Superior temporal gyrus (tissue), 1 donor: ENCODE data around the gene ZNF425.
"Not testable (repeated sequence)": the region's sequence is repeated elsewhere in the genome, so short reads cannot be mapped to it uniquely, and the experiment has no call there.

Source experiments
- DNase-seq: peaks from one replicate; pipeline ENCODE4 v3.0.0-alpha.2; 2016; ENCODE audit errors: extremely low spot score

Gene ZNF425, protein sequence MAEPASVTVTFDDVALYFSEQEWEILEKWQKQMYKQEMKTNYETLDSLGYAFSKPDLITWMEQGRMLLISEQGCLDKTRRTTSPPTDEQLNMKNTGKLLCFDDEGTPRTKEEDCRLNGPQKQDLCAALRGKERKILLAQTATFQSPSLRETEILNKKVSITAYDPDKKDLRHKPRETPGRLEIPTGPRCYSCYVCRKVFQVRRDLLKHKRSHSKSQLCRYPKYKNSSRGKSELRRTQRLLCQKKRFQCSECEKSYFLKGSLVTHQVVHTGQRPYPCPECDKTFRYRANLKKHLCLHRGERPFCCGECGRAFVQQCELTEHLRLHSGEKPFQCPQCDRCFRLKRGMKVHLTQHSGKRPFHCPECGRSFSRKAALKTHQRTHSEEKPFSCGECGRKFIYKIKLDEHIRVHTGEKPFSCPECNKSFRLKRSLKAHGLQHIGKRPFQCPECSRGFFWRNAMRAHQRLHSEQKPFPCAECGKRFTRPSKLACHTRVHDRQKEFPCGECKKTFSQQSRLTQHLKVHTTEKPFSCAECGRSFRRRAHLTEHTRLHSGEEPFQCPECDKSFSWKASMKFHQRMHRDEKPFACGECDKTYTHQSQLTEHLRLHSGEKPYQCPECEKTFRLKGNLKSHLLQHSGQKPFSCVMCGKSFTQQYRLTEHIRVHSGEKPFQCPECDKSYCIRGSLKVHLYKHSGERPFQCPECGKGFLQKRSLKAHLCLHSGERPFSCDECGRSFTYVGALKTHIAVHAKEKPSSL

DNA sequence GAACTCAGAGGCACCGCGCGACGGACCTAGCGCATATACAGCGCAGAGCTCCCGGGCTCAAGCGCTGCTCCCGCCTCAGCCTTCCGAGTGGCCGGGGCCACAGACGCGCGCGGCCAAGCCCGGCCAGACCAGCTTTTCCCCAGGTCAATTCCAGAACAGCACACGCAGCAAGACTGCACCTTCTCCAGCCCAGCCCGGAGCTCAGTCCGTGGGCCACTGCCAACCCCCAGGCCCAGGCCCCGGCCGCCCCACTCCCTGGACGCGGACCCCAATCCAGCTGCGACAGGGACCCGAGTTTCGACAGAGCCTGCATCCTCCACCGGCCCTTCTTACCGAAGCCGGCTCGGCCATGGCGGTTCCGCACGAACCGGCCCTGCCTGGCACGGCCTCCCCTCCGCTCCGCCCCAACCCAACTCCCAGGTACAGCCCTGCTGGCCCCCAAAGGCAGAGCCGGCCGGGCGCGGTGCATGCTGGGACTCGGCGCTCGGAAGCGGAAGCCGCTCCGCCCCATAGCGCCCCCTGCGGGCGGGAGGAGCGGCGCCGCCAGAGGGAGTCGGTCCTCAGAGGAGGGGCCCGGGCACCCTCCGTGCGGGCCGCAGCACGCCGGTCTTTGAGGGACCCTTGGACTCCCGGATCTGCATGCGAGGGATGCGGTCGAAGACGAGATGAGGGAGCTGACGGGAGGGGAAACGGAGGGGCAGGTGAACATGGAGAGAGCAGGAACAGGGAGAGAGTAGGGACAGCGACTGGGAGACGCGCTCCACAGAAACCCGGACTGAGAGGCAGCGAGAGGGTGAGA lies at the start of gene ZNF425:
TSS of gene ZNF425 (minus strand) at position 462 of the 799 bp plus-strand sequence. CDS start at position 351, 111 bp downstream.
- DNase-seq: peak; percentile 93

DNA sequence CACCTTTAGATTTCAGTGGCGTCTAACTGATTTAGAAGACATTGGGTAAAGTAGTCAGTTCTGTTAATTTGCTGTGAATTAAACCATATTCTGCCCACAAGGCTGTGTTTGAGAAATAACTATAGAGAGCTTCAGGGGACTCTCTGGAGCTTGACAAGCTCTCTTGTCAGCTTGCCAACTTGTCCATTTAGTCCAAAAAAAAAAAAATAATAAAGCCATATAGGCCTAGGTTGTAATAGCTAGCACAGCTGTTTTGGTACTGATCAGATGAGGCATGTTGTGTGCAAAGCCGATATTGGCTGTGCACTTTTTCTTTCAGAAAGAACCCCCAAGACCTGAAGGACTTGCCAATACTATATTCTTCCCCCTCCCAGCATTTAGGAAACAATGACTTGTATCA lies 49.0 kb upstream of the ZNF425 start:
- no peak for DNase-seq

DNA sequence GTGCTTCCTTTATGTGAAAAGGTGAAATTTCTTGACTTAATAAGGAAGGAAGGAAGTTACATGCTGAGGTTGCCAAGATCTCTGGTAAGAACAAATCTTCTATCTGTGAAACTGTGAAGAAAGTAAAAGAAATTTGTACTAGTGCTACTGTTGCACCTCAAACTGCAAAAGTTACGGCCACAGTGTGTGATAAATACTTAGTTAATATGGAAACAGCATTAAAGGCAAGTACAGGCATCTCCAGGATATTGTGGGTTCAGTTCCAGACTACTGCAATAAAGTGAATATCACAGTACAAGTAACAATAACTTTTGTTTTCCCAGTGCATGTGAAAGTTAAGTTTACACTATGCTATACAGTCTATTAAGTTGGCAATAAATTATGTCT lies 46.4 kb upstream of the ZNF425 start:
- DNase-seq: no peak

DNA sequence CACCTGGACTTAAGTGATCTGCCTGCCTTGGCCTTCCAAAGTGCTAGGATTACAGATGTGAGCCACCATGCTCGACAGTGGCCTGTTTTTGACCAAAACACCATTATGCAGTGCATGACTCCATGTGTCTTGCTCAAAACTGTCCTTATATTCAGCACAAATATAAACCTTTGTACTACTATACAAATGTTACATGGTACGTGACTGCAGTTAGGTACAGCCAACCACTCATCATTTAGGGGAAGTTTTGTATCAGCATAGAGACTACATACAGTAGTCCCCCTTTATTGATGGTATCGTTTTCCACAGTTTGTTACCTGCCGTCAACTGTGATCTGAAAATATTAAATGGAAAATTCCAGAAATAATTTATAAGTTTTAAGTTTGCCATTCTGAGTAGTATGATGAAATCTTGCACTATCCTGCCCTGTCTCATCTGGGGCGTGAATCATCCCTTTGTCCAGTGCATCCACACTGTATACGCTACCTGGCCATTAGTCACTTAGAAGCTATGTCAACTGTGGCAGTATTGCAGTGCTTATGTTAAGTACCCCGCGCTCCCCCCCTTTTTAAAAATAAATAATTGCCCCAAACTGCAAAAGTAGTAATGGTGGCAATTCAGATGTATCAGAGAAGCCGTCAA lies 45.9 kb upstream of the ZNF425 start:
- DNase-seq: no peak

DNA sequence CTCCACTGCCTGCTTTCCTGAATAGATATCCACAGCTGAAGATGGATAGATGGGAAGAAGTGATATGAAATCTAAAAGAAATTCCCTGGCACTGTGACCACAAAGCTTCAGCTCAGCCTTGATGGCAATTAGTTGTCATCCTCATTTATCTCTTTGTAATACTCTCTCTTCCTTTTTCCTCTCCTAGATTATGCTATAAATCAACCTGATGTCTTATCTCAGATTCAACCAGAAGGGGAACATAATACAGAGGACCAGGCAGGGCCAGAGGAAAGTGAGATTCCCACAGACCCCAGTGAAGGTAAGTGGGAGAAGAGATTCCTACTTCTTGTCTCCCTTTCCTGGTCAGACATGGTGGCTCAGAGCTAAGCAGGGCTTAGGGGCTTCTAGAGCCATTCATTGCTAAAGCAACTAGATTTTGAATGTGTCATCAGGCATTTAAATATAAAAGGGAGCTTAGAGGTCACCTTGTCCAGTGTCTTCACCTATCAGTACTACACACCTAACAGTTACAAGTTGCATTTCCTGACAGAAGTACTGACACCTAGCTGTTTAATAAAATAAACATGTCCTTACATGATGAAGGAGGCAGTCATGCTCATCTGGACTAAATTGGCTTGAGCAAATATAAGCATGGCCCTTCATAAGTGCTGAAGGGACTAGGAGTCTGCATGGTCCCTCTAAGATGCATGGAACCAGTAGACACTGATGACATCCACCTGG lies 40.7 kb upstream of the ZNF425 start:
- no peak for DNase-seq

DNA sequence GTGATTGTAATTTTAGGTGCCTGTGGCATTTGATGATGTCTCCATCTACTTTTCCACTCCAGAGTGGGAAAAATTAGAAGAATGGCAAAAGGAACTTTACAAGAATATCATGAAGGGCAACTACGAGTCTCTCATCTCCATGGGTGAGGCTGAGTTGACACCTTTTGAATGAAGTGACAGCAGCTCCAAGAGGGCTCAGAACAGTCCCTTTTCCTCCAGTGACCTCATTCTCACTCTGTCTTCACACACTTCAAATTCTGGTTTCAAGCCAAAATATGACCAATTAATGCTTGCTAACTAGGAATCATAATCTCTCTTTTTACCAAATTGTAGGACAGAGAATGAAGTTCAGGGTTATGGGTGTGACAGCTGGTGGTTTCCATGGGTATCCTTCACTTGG lies 40.0 kb upstream of the ZNF425 start:
- no peak for DNase-seq

DNA sequence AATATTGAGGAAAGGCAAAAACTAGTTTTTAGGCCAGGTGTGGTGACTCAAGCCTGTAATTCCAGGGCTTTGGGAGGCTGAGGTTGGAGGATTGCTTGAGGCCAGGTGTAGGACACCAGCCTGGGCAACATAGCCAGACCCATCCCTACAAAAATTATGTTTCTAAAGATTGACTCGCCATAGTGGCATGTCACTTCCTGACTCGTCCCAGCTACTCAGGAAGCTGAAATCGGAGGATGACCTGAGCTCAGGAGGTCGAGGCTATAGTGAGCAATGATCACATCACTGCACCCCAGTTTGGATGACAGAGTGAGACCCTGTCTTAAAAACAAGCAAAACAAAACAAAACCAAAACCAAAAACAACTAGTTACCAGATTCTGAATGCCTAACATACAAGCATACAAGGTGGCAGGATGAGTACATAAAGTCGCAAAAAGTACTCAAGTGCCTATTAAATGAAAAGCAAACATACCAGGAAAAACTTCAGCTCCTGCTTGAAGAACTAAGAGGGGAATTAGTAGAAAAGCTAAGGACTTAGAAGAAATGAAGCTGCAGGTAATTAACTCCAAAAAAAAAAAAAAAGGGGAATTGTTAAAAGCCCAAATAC lies 35.2 kb upstream of the ZNF425 start:
- no peak for DNase-seq

DNA sequence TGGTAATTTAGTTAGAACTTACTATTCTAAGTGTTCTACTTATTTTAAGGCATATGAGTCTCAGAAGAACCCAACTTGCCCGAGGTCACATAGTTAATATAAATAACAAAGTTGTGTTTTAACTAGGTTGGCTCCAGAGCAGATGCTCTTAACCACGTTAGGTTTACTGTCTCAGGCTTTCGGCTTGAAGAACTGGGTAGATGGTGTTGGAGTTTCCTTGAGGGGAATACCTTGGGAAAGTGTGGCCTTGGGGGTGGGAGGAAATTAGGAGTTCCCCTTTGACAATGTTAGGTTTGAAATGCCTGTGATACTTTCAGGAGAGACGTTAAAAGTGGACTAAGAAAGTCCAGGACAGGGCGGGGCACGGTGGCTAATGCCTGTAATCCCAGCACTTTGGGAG lies 30.8 kb upstream of the ZNF425 start:
- DNase-seq: no peak

DNA sequence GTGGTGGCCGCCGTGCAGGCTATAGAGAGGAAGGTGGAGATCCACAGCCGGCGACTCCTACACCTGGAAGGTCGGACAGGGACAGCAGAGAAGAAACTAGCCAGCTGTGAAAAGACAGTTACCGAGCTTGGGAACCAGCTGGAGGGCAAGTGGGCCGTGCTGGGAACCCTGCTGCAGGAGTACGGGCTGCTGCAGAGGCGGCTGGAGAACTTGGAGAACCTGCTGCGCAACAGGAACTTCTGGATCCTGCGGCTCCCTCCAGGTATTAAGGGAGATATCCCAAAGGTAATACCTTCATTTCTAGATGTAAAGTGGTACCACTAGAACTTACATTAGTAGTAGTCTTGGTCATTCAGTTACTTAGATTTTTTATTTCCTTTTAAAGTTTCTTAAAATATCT lies 27.9 kb upstream of the ZNF425 start:
- DNase-seq: no peak

DNA sequence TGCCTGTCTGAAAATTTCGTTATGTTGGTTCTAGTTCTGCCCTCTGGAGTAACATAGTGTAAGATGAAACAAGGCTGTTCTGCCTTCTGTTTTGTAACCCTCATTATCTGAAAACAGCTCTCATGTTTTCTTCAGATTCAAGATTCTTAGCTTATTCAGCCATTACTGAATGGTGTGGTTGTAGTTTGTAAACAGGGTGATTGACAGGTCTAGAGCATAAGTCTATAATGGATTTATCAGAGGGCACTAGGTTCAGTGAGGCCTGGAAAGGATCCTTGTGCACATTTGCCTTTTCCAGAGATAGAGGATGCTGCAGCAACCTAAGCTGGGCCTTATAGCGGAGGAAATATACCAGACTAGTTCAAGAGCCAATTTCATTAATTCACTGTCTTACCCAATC lies 27.2 kb upstream of the ZNF425 start:
- DNase-seq: no peak

DNA sequence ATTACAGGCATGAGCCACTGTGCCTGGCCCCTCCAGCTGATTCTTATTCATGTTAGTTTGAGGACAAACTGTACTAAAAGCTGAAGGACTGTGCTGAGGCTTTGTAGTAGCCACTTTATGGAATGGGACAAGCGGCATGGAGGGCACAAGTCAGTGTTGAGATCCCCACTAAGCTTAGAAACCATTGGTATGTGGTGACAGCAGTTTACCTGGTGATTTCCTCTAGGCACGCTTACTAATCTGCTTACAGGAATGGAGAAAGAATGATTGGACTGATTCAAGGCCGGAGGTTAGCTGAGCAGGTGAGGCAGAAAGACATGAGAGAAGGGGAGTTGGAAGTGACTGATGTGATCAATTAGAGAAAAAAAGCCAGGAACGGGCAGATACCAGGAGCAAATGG lies 24.9 kb upstream of the ZNF425 start:
- no peak for DNase-seq

DNA sequence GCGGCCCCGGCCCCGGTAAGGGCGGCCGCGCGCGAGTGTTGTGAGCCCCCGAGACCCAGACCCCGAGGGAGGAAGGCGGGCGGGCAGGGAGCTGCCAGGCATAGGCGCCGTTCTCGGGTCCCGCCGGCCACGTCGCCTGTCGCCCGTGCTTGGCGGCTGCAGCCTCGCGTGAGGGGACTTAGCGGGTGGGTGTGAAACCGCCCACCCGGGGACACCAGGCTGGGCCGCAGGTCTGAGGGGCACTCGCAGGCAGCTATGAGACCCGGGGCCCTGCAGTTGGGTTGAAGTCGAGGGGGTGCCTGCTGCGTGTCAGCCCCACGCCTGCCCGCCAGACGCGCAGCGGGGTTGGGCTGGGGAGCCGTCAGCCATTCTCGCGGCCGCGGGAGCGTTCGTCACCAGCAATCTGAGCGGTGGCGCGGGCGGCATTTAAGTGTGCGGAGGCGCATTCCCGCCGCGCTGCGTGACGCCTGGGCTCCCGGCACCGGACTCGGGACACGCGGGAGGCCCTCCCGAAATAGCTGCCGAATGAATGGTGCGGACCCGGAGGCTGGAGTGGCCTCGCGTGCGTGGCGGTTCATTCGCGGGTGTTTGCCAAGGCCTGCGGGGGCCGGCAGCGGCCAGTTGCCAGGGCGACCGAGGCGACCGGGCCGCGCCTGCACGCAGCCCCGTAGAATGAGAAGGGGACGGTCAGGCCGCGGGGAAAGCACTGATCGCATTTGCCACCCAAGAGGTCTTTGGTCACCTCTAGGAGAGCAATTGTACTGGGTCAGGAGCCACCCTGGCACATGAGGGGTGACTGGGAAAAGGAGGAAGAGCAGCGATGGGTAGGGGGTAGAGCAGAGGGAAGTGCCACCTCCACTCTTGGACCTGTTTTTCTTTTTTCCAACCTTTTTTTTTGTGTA lies 21.9 kb upstream of the ZNF425 start:
- no peak for DNase-seq

DNA sequence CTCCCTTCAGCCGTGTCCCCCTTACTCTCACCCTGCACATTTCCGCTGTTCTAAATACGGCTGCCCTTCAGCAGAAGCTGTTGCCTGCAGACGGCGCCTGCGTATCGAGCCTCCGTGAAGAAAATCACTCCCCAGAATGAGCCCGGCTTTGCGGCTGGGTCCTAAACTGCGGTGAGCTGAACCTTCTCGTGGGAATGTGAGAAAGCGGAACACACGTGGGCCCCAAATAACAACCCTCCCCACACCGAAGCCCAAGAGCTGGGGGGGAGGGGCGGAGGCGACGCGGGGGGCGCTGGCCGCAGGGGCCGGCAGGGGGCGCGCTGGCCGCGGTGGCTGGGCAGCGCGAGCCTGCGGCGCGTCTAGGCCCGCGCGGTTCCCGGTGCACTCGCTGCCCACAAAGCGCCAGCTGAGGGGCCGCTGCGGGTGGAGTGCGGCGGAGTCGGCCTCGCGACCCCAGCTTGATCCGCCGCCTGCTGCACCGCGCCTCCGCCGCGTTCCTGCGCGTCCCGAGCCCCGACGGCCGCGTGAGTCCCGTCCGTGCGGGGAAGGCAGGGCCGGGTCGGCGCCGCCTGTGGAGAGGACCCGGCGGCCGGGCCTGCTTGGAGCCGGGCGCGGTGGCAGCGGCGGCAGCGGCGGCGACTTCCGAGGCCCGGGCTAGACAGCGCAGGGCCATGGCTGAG lies 21.1 kb upstream of the ZNF425 start, which contains the start of gene ZNF398:
TSS of gene ZNF398 (plus strand) at position 382 of the 680 bp plus-strand sequence. CDS start at position 672, 290 bp downstream.
- DNase-seq: peak; percentile 75

DNA sequence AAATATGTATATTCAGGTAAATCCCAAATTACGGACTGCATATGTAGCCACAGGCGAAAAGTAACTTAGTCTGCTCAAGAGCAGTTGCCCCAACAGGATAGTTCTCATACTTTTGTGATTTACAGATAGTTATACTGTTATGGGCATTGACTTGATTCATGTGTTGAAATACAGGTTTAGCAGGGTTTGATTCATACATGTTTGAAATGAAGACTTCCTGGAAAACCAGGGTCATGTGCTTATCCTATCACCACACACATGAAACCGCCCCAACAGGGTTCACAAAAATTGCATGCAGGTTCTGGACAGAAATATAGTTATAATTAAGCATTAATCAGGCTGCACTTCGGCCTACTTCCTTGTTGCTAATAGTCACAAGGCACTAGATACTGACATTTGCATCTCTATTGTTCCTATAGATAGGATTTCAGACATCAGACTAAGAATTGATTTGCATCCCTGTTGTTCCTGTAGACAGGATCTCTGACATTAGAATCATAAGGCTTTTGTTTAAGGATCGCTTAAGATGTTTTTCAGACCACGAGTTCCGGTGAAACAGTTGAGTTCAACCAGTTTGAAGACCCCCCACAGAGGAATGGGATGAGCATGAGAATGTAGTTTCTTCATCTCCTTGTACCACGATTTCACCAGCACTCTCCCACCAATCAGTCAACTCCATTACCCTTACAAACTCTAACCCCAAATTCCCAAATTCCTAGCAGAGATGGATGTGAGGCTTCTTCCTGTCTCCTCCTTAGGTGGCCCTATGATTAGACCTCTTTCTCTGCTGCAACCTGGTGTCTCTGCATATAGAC lies 19.1 kb upstream of the ZNF425 start:
- no peak for DNase-seq

DNA sequence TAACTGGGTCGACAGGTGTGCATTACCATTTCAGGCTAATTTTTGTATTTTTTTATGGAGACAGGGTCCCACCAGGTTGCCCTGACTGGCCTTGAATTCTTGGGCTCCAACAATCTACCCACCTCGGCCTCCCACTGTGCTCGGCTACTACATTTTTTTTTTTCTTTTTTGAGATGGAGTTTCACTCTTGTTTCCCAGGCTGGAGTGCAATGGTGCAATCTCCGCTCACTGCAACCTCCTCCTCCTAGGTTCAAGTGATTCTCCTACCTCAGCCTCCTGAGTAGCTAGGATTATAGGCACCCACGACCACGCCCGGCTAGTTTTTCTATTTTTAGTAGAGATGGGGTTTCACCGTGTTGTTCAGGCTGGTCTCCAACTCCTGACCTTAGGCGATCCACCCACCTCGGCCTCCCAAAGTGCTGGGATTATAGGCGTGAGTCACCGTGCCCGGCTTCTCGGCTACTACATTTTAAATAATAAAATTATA lies 18.4 kb upstream of the ZNF425 start:
- not testable (repeated sequence) for DNase-seq

DNA sequence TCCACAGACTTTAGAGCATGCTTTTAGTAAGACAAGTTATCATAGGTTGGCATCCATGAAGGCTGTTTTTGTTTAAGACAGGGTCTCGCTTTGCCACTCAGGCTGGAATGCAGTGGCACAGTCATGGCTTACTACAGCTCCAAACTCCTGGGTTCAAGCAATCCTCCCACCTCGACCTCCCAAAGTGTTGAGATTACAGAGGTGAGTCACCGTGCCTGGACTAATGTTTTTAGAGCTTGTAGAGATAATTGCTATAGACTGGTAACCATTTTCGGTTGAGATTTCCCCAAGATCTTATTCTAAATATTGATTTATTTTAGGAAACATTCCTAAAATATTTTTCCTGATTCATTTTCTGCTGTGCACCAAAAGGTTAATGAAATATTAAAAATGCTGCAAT lies 15.8 kb upstream of the ZNF425 start:
- DNase-seq: no peak

DNA sequence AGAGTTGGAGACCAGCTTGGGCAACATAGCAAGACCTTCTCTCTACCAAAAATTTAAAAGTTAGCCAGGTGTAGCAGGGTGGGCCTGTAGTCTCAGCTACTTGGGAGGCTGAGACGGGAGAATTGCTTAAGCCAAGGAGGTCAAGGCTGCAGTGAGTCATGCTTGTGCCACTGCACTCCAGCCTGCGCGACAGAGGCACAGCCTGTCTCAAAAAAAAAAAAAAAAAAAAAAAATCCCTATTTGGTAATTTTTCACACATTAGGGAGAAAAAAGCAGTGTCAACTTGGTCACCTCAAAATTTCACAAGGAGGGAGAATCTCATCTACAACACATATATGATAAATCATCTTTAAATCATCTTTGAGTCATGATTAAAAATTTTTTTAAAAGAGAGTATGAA lies 14.7 kb upstream of the ZNF425 start:
- DNase-seq: no peak

DNA sequence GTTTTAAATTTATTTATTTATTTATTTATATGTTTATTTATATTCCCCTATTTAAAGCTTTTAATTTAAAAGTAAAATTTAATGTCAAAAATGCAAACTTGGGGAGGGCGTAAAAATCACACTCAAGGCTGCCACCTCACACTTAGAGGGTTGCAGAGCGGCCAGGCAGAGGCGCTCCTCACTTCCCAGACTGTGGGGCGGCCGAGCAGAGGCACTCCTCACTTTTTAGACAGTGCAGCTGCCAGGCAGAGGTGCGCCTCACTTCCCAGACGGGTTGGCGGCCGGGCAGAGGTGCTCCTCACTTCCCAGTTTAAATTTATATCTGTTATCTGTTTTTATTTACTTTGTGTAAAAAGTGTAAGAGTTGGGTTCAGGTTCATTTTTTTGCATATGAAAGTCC lies 10.0 kb upstream of the ZNF425 start:
- DNase-seq: no peak
